GM19328 (cell line): ENCODE measurements around the gene CRIP1.

Source experiments
- ATAC-seq: cut with Tn5 transposase; IDR thresholded peaks from one replicate; pipeline ENCODE4 v1.9.1; 2021; ENCODE audit warnings: mild to moderate bottlenecking, moderate library complexity; ENCODE audit not compliant: unreplicated experiment

CRIP1 gene

GRCh38 chr14:105486163-105486973, at the start of gene CRIP1:
CRIP1 (plus strand) TSS chr14:105486886; CDS start chr14:105487260, 374 bp downstream.
- ATAC-seq, result no peak

- no peak for ATAC-seq
Observed at GRCh38 chr14:105436891-105437722, 49.6 kb upstream of the CRIP1 start.

- no peak for ATAC-seq
Observed at GRCh38 chr14:105437723-105438500, 48.8 kb upstream of the CRIP1 start.

- no peak for ATAC-seq
Observed at GRCh38 chr14:105439179-105439578, 47.5 kb upstream of the CRIP1 start.

GRCh38 chr14:105439710-105440553, 46.8 kb upstream of the CRIP1 start:
- no peak for ATAC-seq

GRCh38 chr14:105440554-105440900, 46.2 kb upstream of the CRIP1 start:
- no peak for ATAC-seq

- ATAC-seq, result no peak
Observed at GRCh38 chr14:105440992-105441391, 45.7 kb upstream of the CRIP1 start.

- ATAC-seq, result no peak
Observed at GRCh38 chr14:105442125-105442524, 44.6 kb upstream of the CRIP1 start.

- ATAC-seq, result no peak
Observed at GRCh38 chr14:105442834-105443233, 43.9 kb upstream of the CRIP1 start.

- no peak for ATAC-seq
Observed at GRCh38 chr14:105444859-105445258, 41.8 kb upstream of the CRIP1 start.

GRCh38 chr14:105445290-105445689, 41.4 kb upstream of the CRIP1 start:
- no peak for ATAC-seq

GRCh38 chr14:105445901-105446845, 40.5 kb upstream of the CRIP1 start:
- ATAC-seq, result no peak

GRCh38 chr14:105446971-105447370, 39.7 kb upstream of the CRIP1 start:
- ATAC-seq, result no peak

GRCh38 chr14:105447651-105448640, 38.7 kb upstream of the CRIP1 start:
- ATAC-seq, result no peak

- no peak for ATAC-seq
Observed at GRCh38 chr14:105448706-105449111, 38.0 kb upstream of the CRIP1 start.

GRCh38 chr14:105449276-105450122, 37.2 kb upstream of the CRIP1 start:
- ATAC-seq, result no peak

- no peak for ATAC-seq
Observed at GRCh38 chr14:105450123-105450505, 36.6 kb upstream of the CRIP1 start.
